Fibroblast of skin of right biceps (primary cell): Measurements from ENCODE around the gene CLC.
"Not testable (repeated sequence)": the region's sequence is repeated elsewhere in the genome, so short reads cannot be mapped to it uniquely, and the experiment has no call there.

ENCODE experiments used
- DNase-seq: peaks from one replicate; pipeline ENCODE4 v3.0.0-alpha.2; 2013

The CLC gene

DNA sequence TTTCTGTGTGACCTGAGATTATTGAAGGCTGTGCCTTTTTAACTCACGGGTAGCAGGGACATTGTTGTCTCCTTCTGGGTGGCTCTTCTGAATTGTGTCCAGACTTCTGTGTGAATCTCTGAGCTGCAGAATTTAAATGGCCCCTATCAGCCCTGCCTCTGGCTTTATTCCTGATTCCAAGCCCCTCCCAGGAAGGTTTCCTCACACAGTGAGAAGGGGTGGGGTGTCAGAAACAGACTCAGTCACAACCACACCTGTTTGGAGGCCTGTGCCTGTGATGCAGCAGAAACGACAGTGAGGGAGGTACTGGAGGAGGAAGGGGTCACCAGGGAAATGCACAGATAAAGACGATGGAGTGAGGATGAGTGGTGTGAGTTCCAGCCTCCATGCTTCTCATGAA, at the start of gene CLC:
TSS of gene CLC (minus strand) at position 139 of the 400 bp plus-strand sequence. CDS start at position 62, 77 bp downstream.
- DNase-seq, result no peak

DNA sequence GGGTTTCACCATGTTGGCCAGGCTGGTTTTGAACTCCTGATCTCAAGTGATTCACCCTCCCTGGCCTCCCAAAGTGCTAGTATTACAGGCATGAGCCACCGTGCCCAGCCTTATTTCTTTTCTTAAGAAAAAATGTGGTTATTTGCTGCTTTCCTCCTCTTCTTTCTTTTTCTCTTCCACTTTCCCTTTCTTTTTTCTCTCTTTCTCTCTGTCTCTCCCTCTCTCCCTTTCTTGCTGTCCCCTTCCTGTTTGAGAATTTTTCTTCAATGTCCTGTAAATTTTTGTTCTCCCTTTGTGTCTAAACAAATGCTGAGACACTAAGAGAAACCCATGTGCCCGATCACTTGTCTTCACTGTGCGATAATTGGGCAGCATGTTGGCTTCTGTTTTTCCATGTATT, 43.1 kb upstream of the CLC start:
- DNase-seq, result no peak

DNA sequence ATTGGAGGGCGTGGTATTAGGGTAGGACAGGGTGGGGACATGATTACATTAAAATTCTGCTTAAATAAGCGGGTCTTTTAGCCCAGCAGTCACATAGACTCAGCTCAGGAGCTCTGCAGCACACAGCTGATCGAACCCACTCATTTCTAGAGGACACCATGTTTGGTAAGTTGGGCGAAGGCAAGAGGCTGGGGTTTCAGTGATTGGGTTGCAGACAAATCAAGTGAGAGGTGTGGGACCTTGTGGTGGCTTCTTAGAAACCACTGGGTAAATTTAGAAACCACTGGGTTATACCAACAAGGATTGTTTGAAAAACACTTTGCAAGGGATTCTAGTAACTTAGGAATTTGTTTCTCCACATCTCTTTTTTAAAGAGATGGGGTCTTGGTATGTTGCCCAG, 40.9 kb upstream of the CLC start, which contains the start of gene LEUTX:
TSS of gene LEUTX (plus strand) at position 92 of the 400 bp plus-strand sequence. CDS start at position 159, 67 bp downstream.
- no peak for DNase-seq

DNA sequence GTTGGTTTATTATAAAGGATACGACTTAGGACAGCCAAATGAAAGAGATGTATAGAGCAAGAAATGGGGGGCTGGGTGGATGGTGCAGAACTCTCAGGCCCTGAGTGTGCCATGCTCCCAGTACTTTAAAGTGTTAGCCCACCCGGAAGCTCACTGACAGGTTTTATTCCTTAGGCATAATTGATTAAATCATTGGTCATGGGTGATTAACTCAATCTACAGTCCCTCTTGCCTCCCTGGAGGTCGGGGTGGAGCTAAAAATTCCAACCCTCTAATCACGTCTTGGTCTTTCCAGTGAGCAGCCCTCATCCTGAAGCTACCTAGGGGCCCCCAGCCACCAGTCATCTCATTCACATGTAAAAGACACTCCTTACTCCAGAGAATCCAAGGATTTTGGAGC, 31.0 kb upstream of the CLC start:
- no peak for DNase-seq

DNA sequence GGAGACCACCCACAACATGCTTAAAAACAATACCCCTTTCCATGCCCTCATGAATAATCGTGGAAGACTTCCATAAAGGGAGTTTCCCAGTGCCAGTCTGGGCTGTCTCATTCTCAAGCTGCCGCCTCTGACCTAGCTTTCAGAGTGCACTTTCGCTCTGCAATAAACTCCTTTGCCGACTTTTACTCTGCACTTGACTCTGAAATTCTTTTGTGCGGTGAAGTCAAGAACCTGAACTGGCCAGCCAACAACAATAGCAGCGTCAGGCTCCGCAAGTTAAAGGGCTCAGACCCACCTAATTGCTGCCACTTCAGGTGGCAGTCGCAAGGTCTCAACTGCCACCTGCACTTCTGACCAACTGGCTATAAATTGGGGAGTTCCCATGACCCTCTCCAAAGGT, 30.5 kb upstream of the CLC start:
- DNase-seq, result no peak

DNA sequence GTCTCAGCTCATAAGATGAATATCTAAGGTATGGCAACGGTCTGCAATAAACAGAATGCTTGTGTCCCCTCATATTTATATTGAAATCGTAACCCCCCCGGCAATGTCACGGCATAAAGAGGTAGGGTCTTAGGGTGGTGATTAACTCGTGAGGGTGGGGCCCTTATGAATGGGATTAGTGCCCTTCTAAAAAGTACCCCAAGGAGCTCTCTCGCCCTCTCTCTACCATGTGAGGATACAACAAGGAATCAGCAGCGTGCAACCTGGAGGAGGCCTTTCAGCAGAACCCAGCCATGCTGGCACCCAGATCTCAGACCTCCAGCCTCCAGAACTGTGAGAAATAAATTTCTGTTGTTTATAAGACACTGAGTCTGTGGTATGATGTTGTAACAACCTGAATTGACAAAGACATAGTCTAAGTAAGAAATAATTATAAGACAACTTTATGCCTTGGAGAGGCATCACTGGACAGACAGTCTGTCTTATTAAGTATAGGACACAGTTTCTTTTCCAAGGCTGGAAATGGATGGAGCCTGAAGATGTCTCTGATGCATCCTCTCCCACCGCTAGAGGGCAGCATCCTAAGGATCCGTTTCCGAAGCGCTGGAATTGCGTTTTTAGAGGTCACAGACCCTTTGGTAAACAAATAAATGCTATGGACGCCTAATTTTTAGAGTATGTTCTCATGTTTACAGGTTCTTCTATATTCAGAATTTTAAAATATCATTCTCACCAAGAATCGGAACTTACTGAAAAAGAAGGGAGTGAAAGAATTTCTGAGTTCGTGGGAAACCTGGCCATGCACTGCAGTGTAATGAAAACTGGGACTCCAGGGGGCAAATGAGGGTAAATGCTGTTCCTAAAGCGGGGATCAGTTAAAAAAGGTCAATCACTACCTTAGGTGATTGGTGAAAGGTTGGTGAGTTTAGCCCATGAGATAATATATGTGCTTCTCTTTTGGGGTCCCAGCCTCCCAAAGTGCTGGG, 27.6 kb upstream of the CLC start:
- DNase-seq, result peak; percentile 38

DNA sequence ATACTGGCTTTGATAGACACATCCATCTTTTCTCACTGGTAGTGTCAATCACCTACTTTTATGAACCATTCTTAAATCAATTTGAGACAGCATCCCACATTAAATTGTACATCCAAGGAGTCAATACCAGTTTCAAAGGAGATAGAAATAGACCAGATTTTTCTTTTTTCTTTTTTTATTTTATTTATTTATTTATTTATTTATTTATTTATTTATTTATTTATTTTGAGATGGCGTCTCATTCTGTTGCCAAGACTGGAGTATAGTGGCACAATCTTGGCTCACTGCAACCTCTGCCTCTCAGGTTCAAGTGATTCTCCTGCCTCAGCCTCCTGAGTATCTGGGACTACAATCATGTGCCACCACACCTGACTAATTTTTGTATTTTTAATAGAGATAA, 24.0 kb upstream of the CLC start:
- DNase-seq, result not testable (repeated sequence)

DNA sequence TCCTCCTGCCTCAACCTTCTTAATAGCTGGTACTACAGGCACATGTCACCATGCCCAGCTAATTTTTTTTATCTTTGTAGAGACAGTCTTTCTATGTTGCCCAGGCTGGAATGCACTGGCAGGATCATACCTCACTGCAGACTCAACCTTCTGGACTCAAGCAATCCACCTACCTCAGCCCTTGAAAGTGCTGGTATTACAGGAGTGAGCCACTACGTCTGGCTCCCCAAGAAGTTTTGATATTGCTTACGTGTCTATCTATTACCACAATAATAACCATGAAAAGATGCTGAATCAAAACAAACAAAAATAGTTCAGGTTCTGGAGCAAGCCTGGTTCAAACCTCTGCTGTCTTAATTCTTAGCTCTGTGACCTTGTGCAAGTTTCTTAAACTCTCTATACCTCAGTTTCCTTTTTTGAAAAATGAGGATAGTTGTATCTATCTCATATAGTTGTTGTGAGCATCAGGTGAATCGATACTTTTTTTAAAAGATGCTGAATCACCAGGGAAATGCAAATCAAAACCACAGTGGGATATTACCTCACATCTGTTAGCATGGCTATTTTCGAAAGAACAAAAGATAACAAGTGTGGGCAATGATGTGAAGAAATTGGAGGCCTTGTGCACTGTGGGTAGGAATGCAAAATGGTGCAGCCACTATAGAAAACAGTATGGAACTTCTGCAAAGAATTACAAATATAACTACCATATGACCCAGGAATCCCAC, 21.8 kb upstream of the CLC start:
- DNase-seq, result no peak

DNA sequence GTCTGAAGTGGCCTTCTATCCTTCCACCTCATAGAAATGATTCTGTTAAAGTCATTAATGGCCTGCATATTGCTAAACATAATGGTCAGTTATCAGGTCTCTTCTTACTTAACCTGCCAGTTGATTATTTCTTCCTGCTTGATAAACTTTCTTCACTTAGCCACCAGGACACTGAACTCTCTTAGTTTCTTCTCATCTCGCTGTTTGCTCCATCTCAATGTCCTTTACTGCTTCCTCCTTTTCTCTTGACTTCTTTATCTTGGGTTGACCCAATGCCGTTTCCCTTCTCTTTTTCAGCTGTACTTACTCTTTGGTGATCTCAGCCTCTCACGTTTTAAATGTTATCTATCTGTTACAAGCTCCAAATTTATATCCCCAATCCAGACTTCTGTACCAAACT, 17.1 kb upstream of the CLC start:
- no peak for DNase-seq

DNA sequence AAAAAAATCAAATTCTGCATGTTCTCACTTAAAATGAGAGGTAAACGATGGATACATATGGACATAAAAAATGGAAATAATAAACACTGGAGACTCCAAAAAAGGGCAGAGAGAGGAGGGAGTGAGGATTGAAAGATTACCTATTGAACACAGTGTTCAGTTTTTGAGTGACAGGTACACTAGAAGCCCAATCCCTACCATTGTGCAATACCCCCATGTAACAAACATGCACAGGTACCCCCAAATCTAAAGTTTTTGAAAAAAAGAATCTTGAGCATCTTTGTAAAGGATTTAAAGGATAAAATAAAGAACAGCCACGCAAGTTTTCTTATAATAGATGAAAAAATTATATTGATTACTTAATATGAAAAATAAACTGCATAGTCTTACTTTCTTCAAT, 16.7 kb upstream of the CLC start:
- no peak for DNase-seq

DNA sequence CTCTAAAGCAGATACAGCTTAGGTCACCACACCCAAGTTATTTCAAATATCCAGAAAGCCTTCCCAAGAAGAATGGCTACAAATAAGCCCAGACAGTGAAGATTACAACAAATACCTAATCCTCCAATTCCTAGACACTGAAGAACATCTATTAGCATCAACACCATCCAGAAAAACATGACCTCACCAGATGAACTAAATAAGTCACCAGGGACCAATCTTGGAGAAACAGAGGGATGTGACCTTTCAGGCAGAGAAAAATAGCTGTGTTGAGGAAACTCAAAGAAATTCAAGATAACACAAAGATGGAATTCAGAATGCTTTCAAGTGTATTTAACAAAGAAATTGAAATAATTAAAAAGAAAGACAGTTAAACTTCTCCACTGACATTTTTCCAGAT, 15.0 kb upstream of the CLC start:
- DNase-seq, result no peak

DNA sequence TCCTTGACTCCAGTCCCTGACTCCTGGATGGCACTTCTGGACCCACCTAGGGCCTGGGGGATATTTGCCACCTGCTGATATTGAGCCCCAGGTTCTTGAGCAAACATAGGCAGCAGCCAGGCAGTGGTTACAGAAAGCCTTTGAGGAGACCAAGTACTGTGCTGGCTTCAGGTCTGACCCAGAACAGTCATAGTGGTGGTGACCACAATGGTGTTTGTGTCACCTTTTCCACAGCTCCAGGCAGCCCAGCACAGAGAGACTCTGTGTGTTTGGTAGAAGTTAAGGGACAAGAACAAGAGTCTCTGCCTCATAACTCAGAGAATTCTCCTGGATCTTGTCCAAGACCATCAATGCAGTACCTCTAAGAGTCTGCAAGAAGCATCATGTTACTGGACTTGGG, 14.6 kb upstream of the CLC start:
- no peak for DNase-seq

DNA sequence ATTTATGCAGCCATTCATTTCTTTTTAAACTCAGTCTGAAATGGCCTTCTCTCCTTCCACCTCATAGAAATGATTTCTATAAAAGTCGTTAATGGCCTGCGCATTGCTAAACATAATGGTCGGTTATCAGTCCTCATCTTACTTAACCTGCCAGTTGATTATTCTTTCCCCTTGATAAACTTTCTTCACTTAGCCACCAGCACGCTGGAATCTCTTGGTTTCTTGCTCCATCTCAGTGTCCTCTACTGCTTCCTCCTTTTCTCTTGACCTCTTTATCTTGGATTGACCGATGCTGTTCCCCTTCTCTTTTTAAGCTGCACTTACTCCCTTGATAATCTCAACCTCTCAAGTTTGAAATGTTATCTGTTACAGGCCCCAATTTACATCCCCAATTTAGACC, 12.2 kb upstream of the CLC start:
- DNase-seq, result no peak

DNA sequence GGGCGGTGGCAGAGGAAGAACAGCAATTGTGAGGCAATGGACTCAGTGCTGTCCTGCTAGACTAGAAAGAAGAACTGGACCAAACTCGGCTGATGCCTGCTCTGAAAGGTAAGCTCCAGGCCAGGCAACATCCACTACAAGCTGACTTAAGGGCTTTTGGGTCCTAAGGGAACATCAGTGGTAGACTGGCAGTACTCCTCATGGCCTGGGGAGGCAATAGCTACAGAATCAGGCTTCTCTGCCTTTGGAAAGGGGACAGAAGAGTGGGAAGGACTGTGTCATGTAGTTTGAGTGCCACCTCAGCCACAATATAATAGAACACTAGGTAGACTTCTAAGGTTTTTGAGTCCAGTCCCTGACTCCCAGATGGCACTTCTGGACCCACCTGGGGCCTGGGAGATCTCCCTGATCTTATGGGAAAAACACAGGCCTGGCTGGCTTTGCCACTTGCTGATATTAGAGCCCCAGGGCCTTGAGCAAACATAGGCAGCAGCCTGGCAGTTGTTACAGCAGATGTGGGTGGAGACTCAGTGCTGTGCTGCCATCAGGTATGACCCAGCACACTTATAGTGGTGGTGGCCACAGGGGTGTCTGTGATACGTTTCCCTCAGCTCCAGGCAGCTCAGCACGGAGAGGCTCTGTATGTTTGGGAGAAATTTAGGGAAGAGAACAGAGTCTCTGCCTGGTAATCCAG, 9.2 kb upstream of the CLC start:
- DNase-seq, result no peak

DNA sequence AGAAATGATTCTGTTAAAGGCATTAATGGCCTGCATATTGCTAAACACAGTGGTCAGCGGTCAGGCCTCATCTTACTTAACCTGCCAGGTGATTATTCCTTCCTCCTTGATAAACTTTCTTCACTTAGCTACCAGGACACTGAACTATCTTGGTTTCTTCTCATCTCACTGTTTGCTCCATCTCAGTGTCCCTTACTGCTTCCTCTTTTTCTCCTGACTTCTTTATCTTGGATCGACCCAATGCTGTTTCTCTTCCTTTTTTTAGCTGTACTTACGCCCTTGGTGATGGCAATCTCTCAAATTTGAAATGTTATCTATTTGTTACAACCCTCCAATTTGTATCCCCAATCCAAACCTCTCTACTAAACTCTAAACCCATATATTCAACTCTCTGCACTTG, 7.8 kb upstream of the CLC start:
- no peak for DNase-seq

DNA sequence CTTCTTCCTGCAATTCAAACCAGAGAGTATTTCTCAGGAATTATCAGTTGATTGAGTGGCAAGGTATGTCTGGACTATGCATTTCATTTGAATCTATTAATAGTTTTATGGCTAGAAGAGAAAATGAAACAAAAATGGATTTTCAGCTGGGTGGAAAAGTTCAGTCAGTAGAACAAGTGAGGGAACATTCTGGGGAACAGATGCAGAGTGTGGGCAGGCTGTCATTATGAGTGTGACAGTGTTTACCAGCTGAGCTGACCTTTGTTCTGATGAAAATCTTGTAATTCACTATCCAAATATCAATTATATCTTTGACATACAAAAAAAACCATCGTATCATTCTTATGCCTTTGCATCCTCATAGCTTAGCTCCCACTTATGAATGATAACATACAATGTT, 2.6 kb upstream of the CLC start:
- no peak for DNase-seq

DNA sequence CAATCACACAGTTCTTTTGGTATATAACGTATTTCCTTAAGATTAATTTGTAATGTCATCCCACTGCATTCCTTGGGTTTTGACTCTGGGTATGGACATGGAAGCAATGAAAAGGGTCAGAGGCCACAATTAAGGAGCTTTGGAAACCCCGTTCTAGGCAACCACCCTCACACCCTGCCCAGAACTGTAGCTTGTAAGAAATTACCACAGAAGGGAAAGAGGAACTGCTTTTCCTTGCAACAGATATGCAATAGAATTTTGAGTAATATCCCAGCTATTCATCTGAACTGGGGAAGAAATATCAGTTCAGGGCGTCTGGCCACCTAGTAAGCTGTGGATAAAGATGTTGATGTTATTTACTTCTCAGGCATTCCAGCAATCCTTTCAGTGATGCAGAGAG, 985 bp upstream of the CLC start:
- no peak for DNase-seq

DNA sequence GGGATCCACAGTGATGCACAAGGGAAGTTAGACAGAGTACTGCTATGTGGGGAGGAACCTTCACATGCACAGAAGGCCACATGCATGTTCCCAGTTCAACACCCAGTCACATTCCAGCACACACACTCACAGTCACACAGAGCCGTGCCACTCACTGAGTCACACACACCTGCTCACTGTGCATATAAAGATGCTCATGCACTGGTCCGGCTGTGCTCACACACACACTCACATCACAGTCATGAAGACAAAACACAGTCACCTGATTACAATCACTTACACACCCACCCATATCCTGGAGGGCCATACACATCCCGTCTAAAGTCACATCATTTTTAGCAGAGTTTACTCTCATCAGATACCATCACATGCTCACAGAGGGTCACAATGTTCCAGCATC, 478 bp downstream of the CLC start:
- no peak for DNase-seq

DNA sequence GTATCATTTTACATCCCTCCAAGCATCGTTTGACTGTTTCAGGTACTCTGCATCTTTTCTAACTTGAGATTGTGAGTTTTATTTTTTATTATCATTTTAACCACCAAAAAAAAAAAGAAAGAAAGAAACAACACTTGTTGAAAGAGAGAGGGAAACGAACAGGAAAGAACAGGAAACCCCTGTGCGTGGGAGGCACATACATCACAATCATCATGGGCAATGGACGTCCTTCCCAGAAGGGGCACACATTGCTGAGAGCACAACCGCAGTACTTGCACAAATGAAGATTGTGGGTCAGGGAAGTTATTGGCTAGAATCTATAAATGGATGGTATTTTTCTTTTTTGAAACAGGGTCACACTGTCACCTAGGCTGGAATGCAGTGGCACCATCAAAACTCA, 1.7 kb downstream of the CLC start:
- no peak for DNase-seq

DNA sequence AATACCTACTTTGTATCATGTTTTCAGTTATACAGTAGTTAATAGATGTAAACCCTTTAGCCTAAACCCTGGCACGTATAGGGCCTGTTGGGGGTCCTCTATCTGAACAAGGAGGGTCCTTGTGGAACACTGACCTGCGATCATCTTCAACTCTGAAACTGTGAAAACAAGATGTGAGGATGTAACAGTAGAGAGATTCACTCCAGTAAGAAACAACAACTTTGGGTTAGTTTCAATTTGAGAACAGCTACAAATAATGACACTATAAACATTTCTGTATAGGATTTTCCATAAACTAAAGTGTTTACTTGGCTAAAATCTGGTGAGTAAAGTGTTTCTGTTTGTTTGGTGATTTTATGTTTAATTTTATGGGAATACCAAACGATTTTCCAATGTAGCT, 2.1 kb downstream of the CLC start:
- DNase-seq, result no peak

DNA sequence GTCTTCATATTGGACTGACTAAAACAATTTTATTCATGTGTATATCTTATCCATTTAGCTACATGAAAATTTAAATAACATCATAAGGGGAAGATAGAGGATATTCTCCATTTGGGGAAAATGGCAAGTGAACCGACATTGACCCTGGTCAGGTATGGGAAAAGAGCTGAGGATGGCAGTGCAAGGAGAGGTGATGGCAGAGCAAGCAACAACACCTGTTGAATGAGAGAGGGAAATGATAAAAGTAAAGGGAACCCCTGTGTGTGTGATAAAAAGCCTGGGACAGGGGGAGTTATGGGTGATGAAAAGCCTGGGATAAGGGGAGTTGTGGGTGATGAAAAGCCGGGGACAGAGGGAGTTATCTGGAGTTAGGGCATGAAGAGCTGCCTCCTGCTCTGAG, 4.0 kb downstream of the CLC start:
- no peak for DNase-seq

DNA sequence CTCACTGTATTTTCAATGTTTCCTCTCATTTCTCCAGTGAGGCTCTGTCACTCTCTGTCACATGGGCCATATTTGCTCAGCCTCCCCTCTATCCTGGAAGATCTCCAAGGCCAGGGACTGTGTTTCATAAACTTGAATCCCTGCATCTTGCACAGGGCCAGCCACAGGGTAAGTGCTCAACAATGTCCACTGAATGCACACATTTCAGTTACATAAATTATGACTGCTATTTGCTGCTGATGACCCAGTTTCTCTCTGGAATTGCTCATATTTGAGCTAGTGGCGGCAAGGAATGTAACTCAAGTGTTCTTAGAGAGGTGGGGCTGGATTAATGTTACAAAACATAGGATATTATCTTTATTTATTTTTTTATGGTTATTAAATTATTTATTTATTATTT, 6.1 kb downstream of the CLC start:
- DNase-seq, result no peak

DNA sequence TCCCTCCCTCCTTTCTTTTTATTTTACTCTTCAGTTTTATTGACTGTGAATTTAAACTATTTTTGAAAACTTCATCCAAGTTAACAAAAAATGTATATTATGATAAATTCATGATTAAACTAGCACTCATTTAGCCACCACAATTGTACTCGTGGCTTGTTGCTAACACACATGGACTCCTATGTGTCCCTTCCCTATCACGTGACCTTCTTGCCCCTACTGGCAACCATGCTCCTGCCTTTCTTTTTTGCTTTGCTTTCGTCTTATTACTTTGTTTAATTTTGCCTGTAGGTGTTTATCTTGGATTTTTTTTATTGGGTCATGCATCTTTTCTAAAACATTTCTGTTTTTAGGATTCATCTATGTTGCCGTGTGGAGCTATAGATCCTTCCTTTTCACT, 8.2 kb downstream of the CLC start:
- DNase-seq, result no peak

DNA sequence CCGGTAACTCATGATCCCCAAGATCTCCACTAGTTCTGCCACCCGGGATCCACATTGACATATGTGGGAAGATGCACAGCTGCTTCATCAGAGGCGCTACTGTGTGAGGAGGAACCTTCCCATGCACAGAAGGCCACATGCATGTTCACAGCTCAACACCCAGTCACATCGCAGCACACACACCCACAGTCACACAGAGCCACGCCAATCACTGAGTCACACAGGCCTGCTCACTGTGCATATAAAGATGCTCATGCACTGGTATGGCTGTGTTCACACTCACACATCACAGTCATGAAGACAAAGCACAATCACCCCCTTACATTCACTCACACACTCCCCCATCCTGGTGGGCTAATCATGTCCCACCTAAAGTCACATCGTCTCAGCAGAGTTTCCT, 9.8 kb downstream of the CLC start:
- DNase-seq, result no peak
